Parathyroid adenoma (tissue), 2 donors: ENCODE measurements around the gene HNRNPM.

Experiments used
- H2AFZ ChIP-seq: fragments of 300-600 bp; sonication (generic); one replicate; pipeline ENCODE4 v1.7.0; 2017; ENCODE audit warnings: antibody characterized with exemption, mild to moderate bottlenecking
- H3K27ac ChIP-seq: fragments of 300-600 bp; sonication (generic); one replicate; pipeline ENCODE4 v1.7.0; 2017
- H3K27me3 ChIP-seq: fragments of 300-600 bp; sonication (generic); one replicate; pipeline ENCODE4 v1.7.0; 2017; ENCODE audit warnings: low read length; ENCODE audit not compliant: control insufficient read depth, insufficient read depth
- H3K36me3 ChIP-seq: fragments of 300-600 bp; sonication (generic); one replicate; pipeline ENCODE4 v1.7.0; 2017; ENCODE audit warnings: low read length; ENCODE audit not compliant: control insufficient read depth, insufficient read depth
- H3K4me1 ChIP-seq: fragments of 300-600 bp; sonication (generic); one replicate; pipeline ENCODE4 v1.7.0; 2017; ENCODE audit warnings: control low read depth
- H3K4me2 ChIP-seq: fragments of 300-600 bp; sonication (generic); one replicate; pipeline ENCODE4 v1.7.0; 2017; ENCODE audit warnings: low read length
- H3K4me3 ChIP-seq: fragments of 300-600 bp; sonication (generic); one replicate; pipeline ENCODE4 v1.7.0; 2017; ENCODE audit warnings: low read depth, low read length
- H3K79me2 ChIP-seq: fragments of 300-600 bp; sonication (generic); one replicate; pipeline ENCODE4 v1.7.0; 2017; ENCODE audit warnings: control low read depth
- H3K9ac ChIP-seq: fragments of 300-600 bp; sonication (generic); one replicate; pipeline ENCODE4 v1.7.0; 2017; ENCODE audit warnings: mild to moderate bottlenecking
- H3K9me3 ChIP-seq: fragments of 300-600 bp; sonication (generic); one replicate; pipeline ENCODE4 v1.7.0; 2017; ENCODE audit warnings: low read length; ENCODE audit not compliant: control insufficient read depth
- CTCF ChIP-seq: fragments of 300-600 bp; sonication (generic); IDR thresholded peaks from one replicate; pipeline ENCODE4 v1.7.0; 2017; ENCODE audit warnings: antibody characterized with exemption, mild to moderate bottlenecking
- donor health status: primary hyperparathyroidism.

Gene HNRNPM

DNA sequence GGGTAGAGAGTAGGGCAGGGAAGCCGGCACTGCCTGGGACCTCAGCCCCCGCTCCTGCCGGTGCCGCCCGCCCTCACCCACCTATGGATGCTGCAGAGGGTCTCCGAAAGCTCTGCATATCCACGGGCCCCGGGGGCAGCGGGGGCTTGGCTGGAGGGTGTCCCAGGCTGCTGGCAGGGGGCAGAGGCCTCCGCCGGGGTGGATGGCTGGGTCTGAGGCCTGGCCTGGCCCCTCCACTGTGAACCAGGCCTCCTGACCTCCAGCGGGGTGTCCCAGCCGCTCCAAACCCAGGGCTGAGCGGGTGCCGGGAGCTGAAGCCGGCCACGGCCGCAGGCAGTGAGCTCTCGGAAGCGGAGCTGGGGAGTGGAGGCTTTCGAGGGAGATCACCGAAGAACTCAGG lies 53.5 kb downstream of the HNRNPM start:
- TF ChIP-seq CTCF = no peak
- no peak overlapping the region for H3K9ac ChIP-seq

GRCh38 chr19:8499048-8499833 lies 54.5 kb downstream of the HNRNPM start:
- Histone ChIP-seq H2AFZ (no peak overlapping the region), H3K4me2 (no peak overlapping the region), H3K36me3 (no peaks in the 10 kb centered on the region), H3K79me2 (no peaks in the 10 kb centered on the region), H3K27ac (no peak overlapping the region), H3K27me3 (no peaks in the 10 kb centered on the region), H3K4me1 (no peaks in the 10 kb centered on the region), H3K4me3 (no peak overlapping the region), H3K9ac (no peak overlapping the region), H3K9me3 (no peaks in the 10 kb centered on the region)
- TF ChIP-seq CTCF = no peak

More for the DNA sequence above, 53.5 kb downstream of the HNRNPM start:
- no peaks in the 10 kb centered on the region for H3K27me3 ChIP-seq
- no peak overlapping the region for H2AFZ ChIP-seq
- no peaks in the 10 kb centered on the region for H3K79me2 ChIP-seq
- H3K36me3 ChIP-seq = no peaks in the 10 kb centered on the region
- H3K4me2 ChIP-seq = no peak overlapping the region
- H3K4me1 ChIP-seq = no peaks in the 10 kb centered on the region
- H3K9me3 ChIP-seq = no peaks in the 10 kb centered on the region
- no peak overlapping the region for H3K27ac ChIP-seq
- H3K4me3 ChIP-seq = no peak overlapping the region

DNA sequence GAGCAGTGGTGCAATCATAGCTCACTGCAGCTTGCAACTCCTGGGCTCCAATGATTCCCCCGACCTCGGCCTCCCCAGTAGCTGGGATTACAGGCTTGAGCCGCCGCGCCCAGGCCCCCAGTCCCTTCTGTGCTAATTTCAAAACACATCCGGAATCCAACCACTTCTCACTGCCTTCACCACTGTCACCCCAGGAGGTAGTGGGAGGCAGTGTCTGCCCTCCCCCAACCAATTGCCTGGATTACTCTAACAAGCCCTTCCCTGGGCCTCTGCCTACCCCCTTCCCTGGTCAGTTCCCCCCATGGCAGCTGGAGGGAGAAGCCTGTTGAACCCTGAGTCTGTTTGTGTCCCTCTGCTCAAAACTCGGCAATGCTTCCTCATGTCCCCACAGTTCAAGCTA lies 55.4 kb downstream of the HNRNPM start:
- Histone ChIP-seq H3K27me3 (no peaks in the 10 kb centered on the region), H2AFZ (no peak overlapping the region), H3K4me2 (no peak overlapping the region), H3K79me2 (no peaks in the 10 kb centered on the region), H3K9ac (no peak overlapping the region), H3K4me1 (no peaks in the 10 kb centered on the region), H3K27ac (no peak overlapping the region), H3K4me3 (no peak overlapping the region), H3K36me3 (no peaks in the 10 kb centered on the region), H3K9me3 (no peaks in the 10 kb centered on the region)
- TF ChIP-seq CTCF = no peak

GRCh38 chr19:8501516-8501915 lies 56.7 kb downstream of the HNRNPM start:
- Histone ChIP-seq H3K4me1 (peaks cover 2% of the 10 kb centered on the region), H3K36me3 (no peaks in the 10 kb centered on the region), H3K4me3 (no peak overlapping the region), H3K9ac (no peak overlapping the region), H3K27ac (no peak overlapping the region), H3K27me3 (no peaks in the 10 kb centered on the region), H3K4me2 (no peak overlapping the region), H3K9me3 (no peaks in the 10 kb centered on the region), H3K79me2 (no peaks in the 10 kb centered on the region), H2AFZ (no peak overlapping the region)
- TF ChIP-seq CTCF = no peak

GRCh38 chr19:8501981-8502380 lies 57.2 kb downstream of the HNRNPM start:
- H3K4me3 ChIP-seq = no peak overlapping the region
- no peaks in the 10 kb centered on the region for H3K27me3 ChIP-seq
- H3K79me2 ChIP-seq = no peaks in the 10 kb centered on the region
- no peak overlapping the region for H3K4me2 ChIP-seq
- H3K9ac ChIP-seq = no peak overlapping the region
- peaks cover 2% of the 10 kb centered on the region for H3K4me1 ChIP-seq
- H2AFZ ChIP-seq = no peak overlapping the region
- no peak for TF ChIP-seq CTCF
- H3K36me3 ChIP-seq = no peaks in the 10 kb centered on the region
- no peak overlapping the region for H3K27ac ChIP-seq
- H3K9me3 ChIP-seq = no peaks in the 10 kb centered on the region
